GM12872 (cell line): ENCODE results near the gene GBP1.

ENCODE experiments used
- TF ChIP-seq, protein P1 (sequence below): IDR thresholded peaks from 3 replicates; pipeline ENCODE4 v1.5.1; 2011; ENCODE audit warnings: low read depth, mild to moderate bottlenecking, low read length, moderate library complexity; ENCODE audit not compliant: insufficient read depth

Gene GBP1

GRCh38 chr1:89050649-89051033 lies 14.4 kb downstream of the GBP1 start:
- TF ChIP-seq, protein P1, sequence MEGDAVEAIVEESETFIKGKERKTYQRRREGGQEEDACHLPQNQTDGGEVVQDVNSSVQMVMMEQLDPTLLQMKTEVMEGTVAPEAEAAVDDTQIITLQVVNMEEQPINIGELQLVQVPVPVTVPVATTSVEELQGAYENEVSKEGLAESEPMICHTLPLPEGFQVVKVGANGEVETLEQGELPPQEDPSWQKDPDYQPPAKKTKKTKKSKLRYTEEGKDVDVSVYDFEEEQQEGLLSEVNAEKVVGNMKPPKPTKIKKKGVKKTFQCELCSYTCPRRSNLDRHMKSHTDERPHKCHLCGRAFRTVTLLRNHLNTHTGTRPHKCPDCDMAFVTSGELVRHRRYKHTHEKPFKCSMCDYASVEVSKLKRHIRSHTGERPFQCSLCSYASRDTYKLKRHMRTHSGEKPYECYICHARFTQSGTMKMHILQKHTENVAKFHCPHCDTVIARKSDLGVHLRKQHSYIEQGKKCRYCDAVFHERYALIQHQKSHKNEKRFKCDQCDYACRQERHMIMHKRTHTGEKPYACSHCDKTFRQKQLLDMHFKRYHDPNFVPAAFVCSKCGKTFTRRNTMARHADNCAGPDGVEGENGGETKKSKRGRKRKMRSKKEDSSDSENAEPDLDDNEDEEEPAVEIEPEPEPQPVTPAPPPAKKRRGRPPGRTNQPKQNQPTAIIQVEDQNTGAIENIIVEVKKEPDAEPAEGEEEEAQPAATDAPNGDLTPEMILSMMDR = no peak

DNA sequence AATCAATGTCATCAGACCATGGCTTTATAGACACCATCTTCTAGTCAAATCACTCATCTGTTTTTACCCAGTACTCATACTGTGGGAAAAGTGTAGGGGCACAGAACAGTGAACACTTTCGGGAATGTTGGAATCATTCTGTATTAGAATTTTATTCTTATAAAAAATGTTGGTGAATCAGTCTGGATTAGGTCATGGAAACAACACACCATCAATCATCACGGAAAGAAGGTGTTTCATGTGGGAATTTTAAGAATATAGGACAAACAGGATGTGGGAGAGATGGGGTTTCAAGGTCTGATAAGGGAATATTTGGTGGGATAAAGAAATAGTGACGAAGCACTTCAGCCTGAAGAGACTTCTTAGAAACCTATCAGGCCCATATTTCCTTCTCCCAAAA lies 17.3 kb downstream of the GBP1 start:
- TF ChIP-seq, protein P1 = no peak

DNA sequence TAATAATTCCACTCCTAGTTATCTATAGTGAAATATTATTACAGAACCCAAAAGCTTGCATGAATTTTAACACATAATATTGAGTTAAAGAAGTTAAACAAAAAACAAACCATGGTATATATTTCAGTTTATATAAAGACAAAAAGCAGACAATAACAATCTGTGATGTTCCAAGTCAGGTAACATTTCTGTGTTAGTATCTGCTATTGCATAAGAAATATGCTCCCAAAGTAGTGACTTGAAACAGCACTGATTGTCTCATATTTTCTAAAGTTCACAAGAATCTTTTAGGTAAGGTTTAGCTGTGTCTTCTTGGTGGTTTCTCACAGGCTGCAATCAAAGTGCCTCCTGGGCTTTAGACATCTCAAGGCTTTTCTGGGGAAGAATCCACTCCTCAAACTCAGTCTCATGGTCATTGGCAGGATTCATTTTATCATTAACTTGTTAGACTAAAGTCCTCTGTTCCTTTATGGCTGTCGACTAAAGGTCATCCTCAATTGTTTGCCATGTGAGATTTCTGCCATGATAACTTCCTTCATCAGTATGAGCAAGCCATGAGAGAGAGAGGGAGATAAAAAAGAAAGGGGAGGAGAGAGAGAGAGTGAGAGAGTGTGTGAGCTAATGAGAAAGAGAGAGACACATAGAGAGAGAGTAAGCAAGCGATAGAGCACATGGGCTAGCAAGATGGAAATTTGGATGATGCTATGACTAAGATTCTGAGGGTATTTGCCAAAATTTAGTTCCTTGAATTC lies 19.9 kb downstream of the GBP1 start:
- TF ChIP-seq, protein P1 = no peak

DNA sequence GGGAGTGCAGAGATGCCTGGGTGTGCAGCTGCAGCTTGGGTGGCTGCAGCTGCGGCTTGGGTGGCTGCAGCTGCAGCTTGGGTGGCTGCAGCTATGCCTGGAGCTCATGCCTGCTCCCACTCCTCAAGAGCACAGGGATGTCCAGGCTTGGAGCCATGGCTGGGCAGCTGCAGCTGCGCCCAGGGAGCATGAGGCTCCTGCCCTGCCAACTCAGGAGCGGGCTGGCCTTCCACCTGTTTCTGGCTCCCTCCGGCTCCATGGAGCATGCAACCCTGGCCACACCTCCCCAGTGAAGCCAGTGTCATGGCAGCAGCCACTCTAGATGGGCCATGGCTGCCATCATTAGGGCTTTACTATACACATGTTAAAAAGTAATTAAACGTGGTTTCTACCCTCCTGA lies 21.1 kb downstream of the GBP1 start:
- TF ChIP-seq, protein P1 = no peak

DNA sequence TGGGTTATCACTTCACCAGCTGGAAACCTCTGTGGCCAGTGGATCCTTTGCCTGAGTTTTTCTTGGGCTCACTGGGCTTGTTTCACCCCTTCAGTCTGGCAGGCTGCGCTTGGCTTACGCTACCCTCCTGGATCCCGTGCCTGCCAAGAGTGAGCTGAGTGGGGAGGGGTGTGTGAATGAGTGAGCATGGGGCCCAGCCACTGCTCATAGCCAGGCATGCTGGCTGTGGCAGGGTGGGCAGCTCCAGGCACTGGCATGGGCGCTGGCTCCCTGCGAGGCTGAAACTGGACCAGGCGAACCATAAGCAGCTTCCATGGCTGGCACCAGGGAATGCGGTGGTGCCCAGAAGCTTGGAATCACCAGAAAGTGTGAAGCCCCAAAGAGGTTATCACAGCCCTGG lies 22.5 kb downstream of the GBP1 start:
- TF ChIP-seq, protein P1 = no peak

GRCh38 chr1:89041721-89042120 lies 23.3 kb downstream of the GBP1 start:
- TF ChIP-seq, protein P1 = no peak

DNA sequence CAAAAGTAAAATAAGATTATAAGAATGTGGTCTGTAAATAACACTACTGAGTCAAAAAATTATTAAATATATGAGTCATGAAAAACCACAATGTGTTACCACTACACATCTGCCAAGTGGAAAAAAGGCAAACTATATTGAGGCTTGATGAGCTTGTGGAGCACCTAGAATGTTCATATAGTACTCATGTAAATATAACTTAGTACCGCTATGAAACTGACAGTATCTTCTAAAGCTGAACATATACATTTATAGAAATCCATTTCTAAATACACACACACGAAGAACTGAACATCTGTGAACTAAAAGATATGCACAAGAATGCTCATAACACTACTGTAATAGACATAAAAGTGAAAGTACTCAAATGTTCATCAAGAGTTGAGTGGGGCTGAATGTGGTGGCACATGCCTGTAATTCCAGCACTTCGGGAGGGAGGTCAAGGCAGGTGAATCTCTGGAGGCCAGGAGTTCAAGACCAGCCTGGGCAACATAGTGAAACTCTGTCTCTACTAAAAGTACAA lies 23.8 kb downstream of the GBP1 start:
- TF ChIP-seq, protein P1 = no peak
